K562 (cell line): ENCODE results near the gene FRMD4A. TPM values are rescaled to one million over a fixed set of nuclear protein-coding genes. Genes with fewer than 3 reads are reported as not detected.

Experiments used
- ATAC-seq: fragments of 200-7000 bp; cut with Tn5 transposase; 3 replicates; pipeline ENCODE4 v1.9.1; 2020; ENCODE audit warnings: moderate library complexity
- BruUV-seq: library from RNA; stranded (reverse); fragments of 400-500 nt; replicated peaks from 2 replicates; lab custom pipeline; 2021; lab: Mats Ljungman, UMichigan
- CTCF ChIA-PET: fragments of 300-600 bp; formaldehyde crosslinking; extraction: SDS; loops from one replicate; lab custom pipeline; 2021; ENCODE audit warnings: low intra/inter-chr PET ratio; lab: Yijun Ruan, JAX
- POLR2A ChIA-PET: fragments of 300-600, 350-650 bp; sonication (Branson Sonifier 250); formaldehyde crosslinking; extraction: SDS; loops from one replicate; lab custom pipeline; 2021; ENCODE audit warnings: antibody characterized with exemption, inconsistent platforms; lab: Yijun Ruan, JAX
- DNase-seq, 4 experiments: peaks; one replicate each; pipeline versions ENCODE4 v3.0.0 to v3.0.0-alpha.2; 2011 to 2018; ENCODE audit warnings: low spot score in 3 of 4, mixed read lengths in 3 of 4; ENCODE audit errors: extremely low read depth in 1 of 4
- FAIRE-seq: peaks from 2 replicates; lab custom pipeline; 2011; peaks lifted over from hg19 to GRCh38; lab: Jason Lieb, UNC
- H2AFZ ChIP-seq: 2 replicates; pipeline ENCODE4 v1.6.0; 2011; ENCODE audit warnings: low read depth, low read length, control low read depth, inconsistent platforms
- H3K27ac ChIP-seq: fragments of 200-600 bp; 3 replicates; pipeline ENCODE4 v1.8.0; 2011; ENCODE audit warnings: low read depth, mild to moderate bottlenecking, control low read depth, inconsistent platforms, low read length, moderate library complexity, mixed read lengths; ENCODE audit errors: extremely low read depth
- H3K27me3 ChIP-seq, 2 experiments: fragments of 300-600 bp in 1 of 2; 2 replicates in 1 of 2; 3 replicates in 1 of 2; pipeline versions ENCODE4 v1.6.0 to v1.8.0; 2011; ENCODE audit warnings: inconsistent platforms in 2 of 2, low read length in 2 of 2, mild to moderate bottlenecking in 1 of 2, mixed read lengths in 1 of 2, moderate library complexity in 1 of 2; ENCODE audit not compliant: control insufficient read depth in 2 of 2, insufficient read depth in 2 of 2
- H3K36me3 ChIP-seq: fragments of 300-600 bp; 3 replicates; pipeline ENCODE4 v1.8.0; 2011; ENCODE audit warnings: mild to moderate bottlenecking, low read length, inconsistent platforms; ENCODE audit not compliant: control insufficient read depth, insufficient read depth
- H3K4me1 ChIP-seq, 2 experiments: fragments of 200-600 bp in 1 of 2; replicated peaks in 1 of 2; 2 replicates in 1 of 2; 3 replicates in 1 of 2; pipeline versions ENCODE4 v1.5.1 to v1.8.0; 2011; ENCODE audit warnings: inconsistent platforms in 2 of 2, low read length in 2 of 2, mild to moderate bottlenecking in 1 of 2, mixed read lengths in 1 of 2, moderate library complexity in 1 of 2; ENCODE audit not compliant: control insufficient read depth in 2 of 2, insufficient read depth in 2 of 2
- H3K4me2 ChIP-seq: 2 replicates; pipeline ENCODE4 v1.6.1; 2011; ENCODE audit warnings: low read length, control low read depth, inconsistent platforms, mixed read lengths; ENCODE audit not compliant: insufficient read depth
- H3K4me3 ChIP-seq: fragments of 200-600 bp; sonication (generic), shearing (Covaris generic); 2 replicates; pipeline ENCODE4 v1.5.1; 2016; ENCODE audit warnings: control low read depth, inconsistent platforms
- H3K79me2 ChIP-seq: fragments of 200-600 bp; 3 replicates; pipeline ENCODE4 v1.8.0; 2011; ENCODE audit warnings: low read length, inconsistent platforms; ENCODE audit not compliant: control insufficient read depth, insufficient read depth
- H3K9ac ChIP-seq, 2 experiments: 2 replicates each; pipeline versions ENCODE4 v1.6.0 to v1.6.1; 2011; ENCODE audit warnings: low read depth in 2 of 2, low read length in 2 of 2, control low read depth in 1 of 2, inconsistent platforms in 1 of 2, mild to moderate bottlenecking in 1 of 2, mixed read lengths in 1 of 2; ENCODE audit not compliant: insufficient read depth in 1 of 2
- H3K9me1 ChIP-seq: one replicate; pipeline ENCODE4 v1.6.0; 2011; ENCODE audit warnings: inconsistent platforms, mild to moderate bottlenecking, low read length, moderate library complexity; ENCODE audit not compliant: control insufficient read depth, insufficient read depth
- H3K9me3 ChIP-seq: replicated peaks from 2 replicates; pipeline ENCODE4 v1.5.1; 2011; ENCODE audit warnings: low read depth, low read length, inconsistent platforms; ENCODE audit not compliant: control insufficient read depth, insufficient read depth
- H4K20me1 ChIP-seq: replicated peaks from 2 replicates; pipeline ENCODE4 v1.6.1; 2011; ENCODE audit warnings: low read length, inconsistent platforms, mixed read lengths; ENCODE audit not compliant: control insufficient read depth, insufficient read depth
- C11orf30 ChIP-seq: fragments of 450-650 bp; IDR thresholded peaks from 2 replicates; pipeline ENCODE4 v1.6.1; 2016; ENCODE audit warnings: low read depth, mild to moderate bottlenecking
- DNMT1 ChIP-seq: fragments of 450-650 bp; IDR thresholded peaks from 2 replicates; pipeline ENCODE4 v1.6.1; 2016; ENCODE audit warnings: antibody characterized with exemption, mild to moderate bottlenecking
- FOXA1 ChIP-seq: fragments of 450-650 bp; IDR thresholded peaks from 2 replicates; pipeline ENCODE4 v1.6.1; 2016; ENCODE audit warnings: mild to moderate bottlenecking, borderline replicate concordance
- MAFF ChIP-seq: IDR thresholded peaks from 2 replicates; pipeline ENCODE4 v1.6.1; 2012; ENCODE audit warnings: low read length, improper control_type of control experiment
- MAFG ChIP-seq: fragments of 450-650 bp; conservative IDR thresholded peaks from 2 replicates; pipeline ENCODE4 v1.6.1; 2016; ENCODE audit warnings: missing genetic modification characterization, missing compliant biosample characterization
- MAFK ChIP-seq: IDR thresholded peaks from 2 replicates; pipeline ENCODE4 v1.6.1; 2011; ENCODE audit warnings: low read length, improper control_type of control experiment
- NCOA2 ChIP-seq, 2 experiments: fragments of 450-650 bp; IDR thresholded peaks; 2 replicates each; pipeline ENCODE4 v1.6.1; 2018; ENCODE audit warnings: mild to moderate bottlenecking in 2 of 2, moderate library complexity in 1 of 2; ENCODE audit not compliant: partially characterized antibody in 2 of 2
- PHB ChIP-seq: fragments of 250-450 bp; sonication (Bioruptor Pico); IDR thresholded peaks from 2 replicates; pipeline ENCODE4 v1.5.0; 2021
- ZBTB1 ChIP-seq: sonication (generic); formaldehyde crosslinking; IDR thresholded peaks from 2 replicates; pipeline ENCODE4 v1.8.1; 2023; ENCODE audit warnings: missing genetic modification reagents, low read depth, mild to moderate bottlenecking, borderline replicate concordance
- ZNF316 ChIP-seq: fragments of 450-650 bp; IDR thresholded peaks from 2 replicates; pipeline ENCODE4 v1.6.1; 2016
- WGBS: fragments of 100-300 bp; shearing (Covaris generic); methylation state at CpG from one replicate; pipeline ENCODE4 v1.1.6; 2016; ENCODE audit warnings: low coverage, mixed read lengths; ENCODE audit not compliant: insufficient coverage; ENCODE audit errors: missing lambda C conversion rate; 5-methylcytosine and 5-hydroxymethylcytosine counted together
- in situ Hi-C: fragments of 300-500 bp; cut with MboI; formaldehyde crosslinking; loops from 4 replicates; pipeline ENCODE4 v1.15.0; 2018; ENCODE audit warnings: inconsistent platforms, mixed read lengths
- intact Hi-C: fragments of 100-400 bp; cut with micrococcal nuclease; formaldehyde crosslinking; loops from 2 replicates; pipeline ENCODE4 v1.14.2; 2022
- polyA plus RNA-seq, 8 experiments: library from polyadenylated mRNA; depleted of rRNA in 4 of 8; stranded (reverse) in 5 of 8; unstranded in 3 of 8; fragments of >200 nt; fragmentation: Nextera tagmentation in 2 of 8; fragmentation: Illumina TruSeq in 1 of 8; extraction: Ambion mirVana in 2 of 8; extraction: Trizol in 1 of 8; gene quantifications; 2 replicates each; pipeline versions ENCODE4 v1.2.1 to v1.2.3, GENCODE V29; 2011 to 2014; ENCODE audit warnings: inconsistent platforms in 1 of 8, missing spikeins in 1 of 8
- total RNA-seq, 7 experiments: library from RNA; depleted of rRNA in 6 of 7; stranded (reverse); fragments of >200 nt in 6 of 7; fragmentation: Illumina TruSeq in 2 of 7; extraction: Trizol in 2 of 7; gene quantifications; 2 replicates each; pipeline versions ENCODE4 v1.2.1 to v1.2.3, GENCODE V29; 2011 to 2021; ENCODE audit warnings: low replicate concordance in 1 of 7
- TF ChIP-seq, protein P1 (sequence below): IDR thresholded peaks from 2 replicates; pipeline ENCODE4 v1.6.1; 2011; ENCODE audit not compliant: insufficient read length; ENCODE audit errors: extremely low read depth
- TF ChIP-seq, protein P2 (sequence below), 2 experiments: fragments of 450-650 bp in 1 of 2; sonication (generic) in 1 of 2; formaldehyde crosslinking in 1 of 2; IDR thresholded peaks in 1 of 2; conservative IDR thresholded peaks in 1 of 2; 2 replicates each; pipeline versions ENCODE4 v1.6.1 to v1.8.1; 2016 to 2023; ENCODE audit warnings: mild to moderate bottlenecking in 2 of 2, moderate library complexity in 2 of 2, inconsistent platforms in 1 of 2, missing genetic modification reagents in 1 of 2
- TF ChIP-seq, protein P3 (sequence below): fragments of 250-450 bp; sonication (Bioruptor Pico); IDR thresholded peaks from 2 replicates; pipeline ENCODE4 v1.5.0; 2020; ENCODE audit warnings: mild to moderate bottlenecking
- TF ChIP-seq, protein P4 (sequence below): sonication (generic); formaldehyde crosslinking; IDR thresholded peaks from 2 replicates; pipeline ENCODE4 v1.8.0; 2022; ENCODE audit warnings: mild to moderate bottlenecking, missing genetic modification reagents

Gene FRMD4A
- total and polyA plus RNA-seq, 9 of the 15 experiments (the other 6 are each of a cell fraction or from before 2014, with no cell fraction given) = 0.80 to 5.2 (median 3.0) TPM

- BruUV-seq = no TSS peak
- Histone ChIP-seq H3K36me3 (peaks cover 31% of the 10 kb centered on the region), H3K27me3 (no peaks in the 10 kb centered on the region), H3K9me3 (no peaks in the 10 kb centered on the region), H2AFZ (no peak overlapping the region), H4K20me1 (0 out of 2 replicates have a peak, but pooled peaks cover 4% of the 10 kb centered on the region), H3K27ac (no peak overlapping the region), H3K4me2 (no peak overlapping the region), H3K4me3 (no peak overlapping the region), H3K9me1 (no peaks in the 10 kb centered on the region), H3K9ac (no peak overlapping the region), H3K79me2 (no peaks in the 10 kb centered on the region), H3K4me1 (no peaks in the 10 kb centered on the region)
- 78% methylated on average over 3 of the region's 3 CpGs for WGBS
- ATAC-seq (no peak), DNase-seq (no peak), FAIRE-seq (no peak)
- in situ Hi-C loops = no loop called here
- intact Hi-C loops = no loop called here
- POLR2A ChIA-PET = interaction anchor here (0.6 to 1.4 kb wide), 3 partner anchors 13 to 222 kb away, joined by 3 read pairs; no protein-coding TSS in a partner anchor
- CTCF ChIA-PET = no interaction called here
- peak; percentile 84 for TF ChIP-seq ZNF316
- TF ChIP-seq, protein P1, sequence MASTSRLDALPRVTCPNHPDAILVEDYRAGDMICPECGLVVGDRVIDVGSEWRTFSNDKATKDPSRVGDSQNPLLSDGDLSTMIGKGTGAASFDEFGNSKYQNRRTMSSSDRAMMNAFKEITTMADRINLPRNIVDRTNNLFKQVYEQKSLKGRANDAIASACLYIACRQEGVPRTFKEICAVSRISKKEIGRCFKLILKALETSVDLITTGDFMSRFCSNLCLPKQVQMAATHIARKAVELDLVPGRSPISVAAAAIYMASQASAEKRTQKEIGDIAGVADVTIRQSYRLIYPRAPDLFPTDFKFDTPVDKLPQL = no peak
- peak; percentile 67; the same call in 1 of the 2 replicates for TF ChIP-seq MAFG (tag)
- TF ChIP-seq, protein P2, sequence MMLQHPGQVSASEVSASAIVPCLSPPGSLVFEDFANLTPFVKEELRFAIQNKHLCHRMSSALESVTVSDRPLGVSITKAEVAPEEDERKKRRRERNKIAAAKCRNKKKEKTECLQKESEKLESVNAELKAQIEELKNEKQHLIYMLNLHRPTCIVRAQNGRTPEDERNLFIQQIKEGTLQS (IDR thresholded peaks at IDR 0.05) = no peak
- TF ChIP-seq, protein P2 (CRISPR knock-in tag; conservative IDR thresholded peaks at IDR 0.05) = no peak
- TF ChIP-seq, protein P3, sequence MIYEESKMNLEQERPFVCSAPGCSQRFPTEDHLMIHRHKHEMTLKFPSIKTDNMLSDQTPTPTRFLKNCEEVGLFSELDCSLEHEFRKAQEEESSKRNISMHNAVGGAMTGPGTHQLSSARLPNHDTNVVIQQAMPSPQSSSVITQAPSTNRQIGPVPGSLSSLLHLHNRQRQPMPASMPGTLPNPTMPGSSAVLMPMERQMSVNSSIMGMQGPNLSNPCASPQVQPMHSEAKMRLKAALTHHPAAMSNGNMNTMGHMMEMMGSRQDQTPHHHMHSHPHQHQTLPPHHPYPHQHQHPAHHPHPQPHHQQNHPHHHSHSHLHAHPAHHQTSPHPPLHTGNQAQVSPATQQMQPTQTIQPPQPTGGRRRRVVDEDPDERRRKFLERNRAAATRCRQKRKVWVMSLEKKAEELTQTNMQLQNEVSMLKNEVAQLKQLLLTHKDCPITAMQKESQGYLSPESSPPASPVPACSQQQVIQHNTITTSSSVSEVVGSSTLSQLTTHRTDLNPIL = no peak
- peak; percentile 77 for TF ChIP-seq C11orf30
- TF ChIP-seq MAFK = peak; percentile 63; the same call in 1 of the 2 replicates
- TF ChIP-seq, protein P4, sequence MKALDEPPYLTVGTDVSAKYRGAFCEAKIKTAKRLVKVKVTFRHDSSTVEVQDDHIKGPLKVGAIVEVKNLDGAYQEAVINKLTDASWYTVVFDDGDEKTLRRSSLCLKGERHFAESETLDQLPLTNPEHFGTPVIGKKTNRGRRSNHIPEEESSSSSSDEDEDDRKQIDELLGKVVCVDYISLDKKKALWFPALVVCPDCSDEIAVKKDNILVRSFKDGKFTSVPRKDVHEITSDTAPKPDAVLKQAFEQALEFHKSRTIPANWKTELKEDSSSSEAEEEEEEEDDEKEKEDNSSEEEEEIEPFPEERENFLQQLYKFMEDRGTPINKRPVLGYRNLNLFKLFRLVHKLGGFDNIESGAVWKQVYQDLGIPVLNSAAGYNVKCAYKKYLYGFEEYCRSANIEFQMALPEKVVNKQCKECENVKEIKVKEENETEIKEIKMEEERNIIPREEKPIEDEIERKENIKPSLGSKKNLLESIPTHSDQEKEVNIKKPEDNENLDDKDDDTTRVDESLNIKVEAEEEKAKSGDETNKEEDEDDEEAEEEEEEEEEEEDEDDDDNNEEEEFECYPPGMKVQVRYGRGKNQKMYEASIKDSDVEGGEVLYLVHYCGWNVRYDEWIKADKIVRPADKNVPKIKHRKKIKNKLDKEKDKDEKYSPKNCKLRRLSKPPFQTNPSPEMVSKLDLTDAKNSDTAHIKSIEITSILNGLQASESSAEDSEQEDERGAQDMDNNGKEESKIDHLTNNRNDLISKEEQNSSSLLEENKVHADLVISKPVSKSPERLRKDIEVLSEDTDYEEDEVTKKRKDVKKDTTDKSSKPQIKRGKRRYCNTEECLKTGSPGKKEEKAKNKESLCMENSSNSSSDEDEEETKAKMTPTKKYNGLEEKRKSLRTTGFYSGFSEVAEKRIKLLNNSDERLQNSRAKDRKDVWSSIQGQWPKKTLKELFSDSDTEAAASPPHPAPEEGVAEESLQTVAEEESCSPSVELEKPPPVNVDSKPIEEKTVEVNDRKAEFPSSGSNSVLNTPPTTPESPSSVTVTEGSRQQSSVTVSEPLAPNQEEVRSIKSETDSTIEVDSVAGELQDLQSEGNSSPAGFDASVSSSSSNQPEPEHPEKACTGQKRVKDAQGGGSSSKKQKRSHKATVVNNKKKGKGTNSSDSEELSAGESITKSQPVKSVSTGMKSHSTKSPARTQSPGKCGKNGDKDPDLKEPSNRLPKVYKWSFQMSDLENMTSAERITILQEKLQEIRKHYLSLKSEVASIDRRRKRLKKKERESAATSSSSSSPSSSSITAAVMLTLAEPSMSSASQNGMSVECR = no peak
- TF ChIP-seq FOXA1 = no peak
- TF ChIP-seq PHB (CRISPR knock-in tag) = no peak
- TF ChIP-seq ZBTB1 (CRISPR knock-in tag) = no peak
- TF ChIP-seq MAFF = peak; percentile 71
- no peak for TF ChIP-seq DNMT1
- TF ChIP-seq NCOA2 (IDR thresholded peaks at IDR 0.05; ENCODE audit: partially characterized antibody in 2 of 2) = no peak
Observed at GRCh38 chr10:13612654-13613373, 717.9 kb downstream of the FRMD4A start.
